GM12874 (cell line): Measurements from ENCODE around the gene VCX2.
"Not testable (repeated sequence)": the region's sequence is repeated elsewhere in the genome, so short reads cannot be mapped to it uniquely, and the experiment has no call there.

Source experiments
- TF ChIP-seq, protein P1 (sequence below): IDR thresholded peaks from 2 replicates; pipeline ENCODE4 v1.5.1; 2011; ENCODE audit warnings: low read depth, mild to moderate bottlenecking, control low read depth, low read length, moderate library complexity; ENCODE audit not compliant: insufficient read depth

VCX2 gene

DNA sequence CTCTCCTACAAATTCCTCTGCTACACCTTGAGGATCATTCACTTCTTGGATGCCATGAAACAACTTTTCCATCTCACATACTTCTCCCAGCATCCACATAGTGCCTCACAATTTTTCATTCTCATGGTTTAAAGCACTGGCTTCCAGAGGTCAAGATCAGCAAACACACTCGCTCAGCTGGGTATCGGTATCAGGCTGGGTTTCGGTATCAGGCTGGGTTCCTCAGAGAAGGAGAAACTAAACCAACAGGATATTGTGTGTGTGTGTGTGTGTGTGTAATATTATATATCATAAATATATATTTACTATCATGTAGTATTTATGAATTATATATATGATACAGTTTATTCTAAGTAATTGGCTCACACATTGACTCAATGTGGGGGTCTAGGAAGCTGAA is at the start of gene VCX2:
VCX2 (minus strand) TSS at position 99 of the 400 bp plus-strand sequence. CDS start 624 bp downstream, outside the sequence.
- TF ChIP-seq, protein P1, sequence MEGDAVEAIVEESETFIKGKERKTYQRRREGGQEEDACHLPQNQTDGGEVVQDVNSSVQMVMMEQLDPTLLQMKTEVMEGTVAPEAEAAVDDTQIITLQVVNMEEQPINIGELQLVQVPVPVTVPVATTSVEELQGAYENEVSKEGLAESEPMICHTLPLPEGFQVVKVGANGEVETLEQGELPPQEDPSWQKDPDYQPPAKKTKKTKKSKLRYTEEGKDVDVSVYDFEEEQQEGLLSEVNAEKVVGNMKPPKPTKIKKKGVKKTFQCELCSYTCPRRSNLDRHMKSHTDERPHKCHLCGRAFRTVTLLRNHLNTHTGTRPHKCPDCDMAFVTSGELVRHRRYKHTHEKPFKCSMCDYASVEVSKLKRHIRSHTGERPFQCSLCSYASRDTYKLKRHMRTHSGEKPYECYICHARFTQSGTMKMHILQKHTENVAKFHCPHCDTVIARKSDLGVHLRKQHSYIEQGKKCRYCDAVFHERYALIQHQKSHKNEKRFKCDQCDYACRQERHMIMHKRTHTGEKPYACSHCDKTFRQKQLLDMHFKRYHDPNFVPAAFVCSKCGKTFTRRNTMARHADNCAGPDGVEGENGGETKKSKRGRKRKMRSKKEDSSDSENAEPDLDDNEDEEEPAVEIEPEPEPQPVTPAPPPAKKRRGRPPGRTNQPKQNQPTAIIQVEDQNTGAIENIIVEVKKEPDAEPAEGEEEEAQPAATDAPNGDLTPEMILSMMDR = not testable (repeated sequence)

DNA sequence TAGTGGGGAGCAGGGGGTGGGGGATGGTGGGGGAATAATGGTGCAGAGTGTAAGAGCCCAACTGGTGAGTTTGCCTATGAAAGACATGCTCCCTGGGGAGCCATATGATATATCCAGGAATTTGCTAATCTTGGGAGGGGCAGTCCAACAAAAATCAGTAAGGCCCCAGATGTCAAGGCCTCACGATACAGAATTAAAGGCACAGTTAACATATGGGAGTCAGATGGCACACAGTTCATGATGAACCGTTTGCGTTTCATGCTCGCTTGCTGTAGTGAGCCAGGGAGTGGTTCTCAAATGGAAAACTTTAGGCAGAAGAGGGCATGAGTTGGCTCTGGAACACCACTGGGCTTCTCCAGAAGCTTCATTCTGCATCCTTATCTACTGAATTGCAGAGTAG is 33.9 kb upstream of the VCX2 start:
- TF ChIP-seq, protein P1 = no peak

DNA sequence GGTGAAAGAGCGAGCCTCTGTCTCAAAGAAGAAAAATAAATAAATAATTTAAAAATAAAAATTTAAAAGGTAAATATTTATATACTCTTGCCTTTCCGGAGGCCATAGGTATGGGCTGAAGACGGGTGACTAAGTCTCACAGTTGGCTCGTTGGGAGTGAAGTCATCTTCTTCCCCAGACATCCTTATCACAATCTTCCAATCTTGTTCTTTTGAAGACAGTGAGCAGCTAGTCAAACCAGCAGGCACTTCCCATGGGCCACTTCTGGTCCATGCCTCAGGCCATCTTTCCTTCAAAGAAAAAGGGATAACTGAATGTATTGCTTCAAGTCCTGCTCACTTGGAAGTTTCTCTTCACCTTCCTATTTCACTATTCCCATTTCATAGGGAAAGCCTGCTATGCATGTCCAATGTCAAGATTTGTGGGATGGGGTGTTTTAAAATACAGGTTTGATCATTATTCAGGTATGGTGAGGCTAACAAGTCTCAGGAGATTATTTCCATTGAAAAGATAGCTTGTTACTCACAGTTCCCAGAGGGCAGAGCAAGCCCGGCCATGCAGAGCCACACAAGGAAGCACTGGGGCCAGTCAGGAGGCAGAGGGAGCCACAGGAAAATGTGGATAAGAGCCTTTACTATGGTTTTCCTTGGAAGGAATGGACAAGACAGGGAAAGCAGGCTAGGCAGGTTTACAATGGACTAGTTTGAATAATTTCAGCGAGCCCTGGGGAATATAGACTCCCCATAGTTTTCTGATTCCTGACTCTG is 33.3 kb upstream of the VCX2 start:
- TF ChIP-seq, protein P1 = no peak

DNA sequence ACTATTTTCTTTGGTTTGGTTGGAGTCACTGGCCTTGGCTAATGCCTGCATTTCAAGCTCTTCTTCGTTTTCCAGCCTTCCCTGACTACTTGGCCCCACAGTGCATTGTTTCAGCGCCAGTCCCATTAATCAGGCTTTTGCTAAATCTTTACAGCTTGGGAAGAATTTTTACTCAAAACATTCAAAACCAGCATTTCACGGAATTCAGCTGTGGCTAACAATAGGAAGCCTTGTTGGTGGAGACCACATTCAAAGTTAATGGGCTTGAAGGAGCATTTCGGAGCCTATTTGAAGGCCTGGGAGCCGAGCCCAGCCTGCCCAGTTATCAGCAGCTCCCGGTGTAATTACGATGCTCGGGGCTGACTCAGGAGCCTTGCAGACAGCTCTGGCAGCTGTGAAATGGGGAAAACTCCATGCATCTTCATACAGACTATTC is 30.8 kb upstream of the VCX2 start:
- TF ChIP-seq, protein P1 = no peak

DNA sequence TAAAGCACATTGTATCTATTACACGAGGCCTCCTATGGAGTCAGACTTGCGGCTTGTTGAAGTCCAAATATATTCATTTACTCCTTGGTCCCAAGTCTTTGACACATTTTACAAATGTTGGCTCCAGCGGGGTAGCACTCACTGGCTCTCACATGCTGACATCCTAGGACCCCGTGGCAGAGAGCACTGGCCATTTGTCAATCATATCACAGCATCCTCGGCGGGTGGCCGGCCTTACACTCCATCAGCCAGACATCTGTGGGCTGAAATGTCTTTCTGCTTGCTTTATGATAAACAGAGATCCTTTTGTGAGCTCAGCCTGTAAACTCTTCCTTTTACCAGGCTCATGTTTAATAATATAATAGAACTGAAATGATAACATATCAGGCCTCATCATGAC is 25.7 kb upstream of the VCX2 start:
- TF ChIP-seq, protein P1 = no peak

DNA sequence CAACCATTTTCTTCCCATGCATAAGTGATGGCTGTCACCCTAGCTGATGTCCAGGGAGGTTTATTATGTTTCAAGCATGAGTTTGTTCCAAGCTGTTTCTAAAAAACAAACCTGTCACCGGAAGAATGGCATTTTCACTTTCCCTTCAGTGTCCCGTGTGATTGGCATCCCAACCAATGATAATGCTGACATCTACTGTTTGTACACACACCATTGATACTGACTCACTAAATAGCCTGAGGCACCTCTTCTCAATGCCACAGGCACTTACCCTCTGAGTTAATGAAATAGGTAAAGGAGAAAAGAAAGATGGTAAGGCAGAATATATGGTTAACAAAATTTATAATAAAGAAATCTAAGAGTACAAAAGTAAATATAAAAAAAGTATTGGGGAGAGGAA is 23.1 kb upstream of the VCX2 start:
- TF ChIP-seq, protein P1 = no peak

DNA sequence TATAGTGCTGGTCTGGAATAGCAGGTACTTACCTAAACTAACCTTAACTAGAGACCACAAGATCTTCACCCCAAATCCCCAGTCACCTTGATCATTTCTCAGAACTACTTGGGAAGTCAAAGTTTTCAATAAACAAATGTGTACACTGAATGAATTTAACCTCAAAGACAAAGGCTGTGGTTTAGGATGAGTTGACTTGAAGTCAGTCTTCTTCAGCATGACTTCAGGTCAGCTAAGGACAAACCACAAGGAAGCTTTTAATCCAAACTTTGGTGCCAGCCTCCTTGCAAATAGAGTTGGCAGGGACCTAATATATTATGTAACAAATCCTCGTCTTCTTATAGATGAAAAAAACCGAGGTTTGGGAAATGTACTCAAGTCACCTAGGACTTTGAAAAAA is 21.2 kb upstream of the VCX2 start:
- TF ChIP-seq, protein P1 = no peak
